ENCODE measurements around the gene TPP1.

GRCh38 chr11:6574816-6575715, 44.2 kb downstream of the TPP1 start:
- TF ChIP-seq CTCF (optimal IDR thresholded peaks at IDR 0.05 in 1 of 3, IDR thresholded peaks at IDR 0.05 in 1 of 3, conservative IDR thresholded peaks at IDR 0.05 in 1 of 3; ENCODE audit: extremely low read depth in 1 of 3, insufficient read depth in 2 of 3, low read length in 3 of 3) (no peak), EZH2 (IDR thresholded peaks at IDR 0.05; ENCODE audit: low read length) (no peak)

Data from keratinocyte (primary cell).